Cardiac fibroblast (primary cell): Measurements from ENCODE around the gene FAM170B.

Experiments
- DNase-seq, 2 donors: peaks; one replicate each; pipeline versions ENCODE4 v3.0.0 to v3.0.0-alpha.2; 2010; ENCODE audit warnings: low read depth in 2 of 2
- H3K4me3 ChIP-seq, 2 donors: replicated peaks in 1 of 2; 1 replicate in 1 of 2; 2 replicates in 1 of 2; pipeline ENCODE4 v1.5.1; 2011; ENCODE audit warnings: low read depth in 2 of 2, low read length in 2 of 2, mild to moderate bottlenecking in 2 of 2, moderate library complexity in 1 of 2
- CTCF ChIP-seq: IDR thresholded peaks from one replicate; pipeline ENCODE4 v1.5.1; 2011; ENCODE audit warnings: low read depth, mild to moderate bottlenecking, low read length, inconsistent platforms

Gene FAM170B

GRCh38 chr10:49173201-49173772 is 39.5 kb upstream of the FAM170B start:
- TF ChIP-seq CTCF: no peak
- no peak for DNase-seq
- H3K4me3 ChIP-seq: no peak overlapping the region

GRCh38 chr10:49172777-49173132 is 38.9 kb upstream of the FAM170B start:
- no peak for DNase-seq
- TF ChIP-seq CTCF: no peak
- no peak overlapping the region for H3K4me3 ChIP-seq

GRCh38 chr10:49172061-49172776 is 38.4 kb upstream of the FAM170B start:
- DNase-seq: no peak
- TF ChIP-seq CTCF: no peak
- H3K4me3 ChIP-seq: no peak overlapping the region

GRCh38 chr10:49171326-49172060 is 37.7 kb upstream of the FAM170B start:
- no peak for TF ChIP-seq CTCF
- no peak overlapping the region for H3K4me3 ChIP-seq
- DNase-seq: no peak

- no peak for DNase-seq
- H3K4me3 ChIP-seq: no peak overlapping the region
- TF ChIP-seq CTCF: no peak
Measured at GRCh38 chr10:49170632-49171325, 37.0 kb upstream of the FAM170B start.

GRCh38 chr10:49169776-49170175 is 36.0 kb upstream of the FAM170B start:
- no peak for TF ChIP-seq CTCF
- no peak overlapping the region for H3K4me3 ChIP-seq
- DNase-seq: no peak
